Measurements from ENCODE around the gene RPS16.

DNA sequence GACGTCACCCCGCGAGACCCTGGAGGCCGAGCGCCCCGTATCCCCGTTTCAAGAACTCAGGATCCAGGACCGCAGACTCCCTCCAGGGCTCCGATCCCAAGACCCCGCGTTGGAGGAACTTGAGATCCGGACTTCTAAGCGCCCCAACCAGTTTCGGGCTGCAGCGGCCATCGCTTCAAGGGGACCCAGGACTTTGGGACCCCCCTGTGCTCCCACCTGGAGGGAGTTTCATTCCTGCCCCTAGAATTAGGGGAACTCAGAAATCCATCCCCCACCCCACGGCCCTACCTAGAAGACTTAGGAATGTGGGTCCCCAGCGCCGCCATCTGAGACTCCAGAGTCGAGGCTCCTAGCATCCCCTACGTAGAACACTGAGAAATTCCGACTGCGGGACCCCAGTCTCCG lies 22.9 kb downstream of the RPS16 start:
- peak; percentile 79 for TF ChIP-seq CTCF (IDR thresholded peaks at IDR 0.05)
- no peak for TF ChIP-seq EZH2 (IDR thresholded peaks at IDR 0.05; ENCODE audit: borderline replicate concordance, insufficient read depth, low read depth, low read length, poor library complexity, severe bottlenecking)
